Osteoblast (primary cell): ENCODE data around the gene VSIG2. TPM values are rescaled to one million over a fixed set of nuclear protein-coding genes. Genes with fewer than 3 reads are reported as not detected.

Source experiments
- DNase-seq: peaks from one replicate; pipeline ENCODE4 v3.0.0; 2011; ENCODE audit warnings: low spot score, mixed read lengths; ENCODE audit not compliant: insufficient read length; ENCODE audit errors: missing footprints
- H2AFZ ChIP-seq: 2 replicates; pipeline ENCODE4 v1.6.0; 2011; ENCODE audit warnings: mild to moderate bottlenecking, low read length
- H3K27ac ChIP-seq: 2 replicates; pipeline ENCODE4 v1.5.1; 2011; ENCODE audit warnings: mild to moderate bottlenecking, low read depth, low read length, moderate library complexity
- H3K27me3 ChIP-seq: 2 replicates; pipeline ENCODE4 v1.6.0; 2012; ENCODE audit warnings: mild to moderate bottlenecking, control low read depth, inconsistent platforms, low read length, moderate library complexity; ENCODE audit not compliant: insufficient read depth
- H3K36me3 ChIP-seq: 2 replicates; pipeline ENCODE4 v1.5.1; 2011; ENCODE audit warnings: mild to moderate bottlenecking, low read length, control low read depth, moderate library complexity; ENCODE audit not compliant: insufficient read depth
- H3K4me1 ChIP-seq: 2 replicates; pipeline ENCODE4 v1.5.1; 2011; ENCODE audit warnings: mild to moderate bottlenecking, low read length, control low read depth, moderate library complexity; ENCODE audit not compliant: insufficient read depth
- H3K4me2 ChIP-seq: 2 replicates; pipeline ENCODE4 v1.6.0; 2011; ENCODE audit warnings: mild to moderate bottlenecking, low read length; ENCODE audit not compliant: insufficient read depth
- H3K4me3 ChIP-seq: fragments of 200-600 bp; sonication (generic); 3 replicates; pipeline ENCODE4 v1.5.1; 2012; ENCODE audit warnings: mild to moderate bottlenecking, low read length, inconsistent platforms; ENCODE audit not compliant: insufficient read depth
- H3K79me2 ChIP-seq: 2 replicates; pipeline ENCODE4 v1.6.0; 2012; ENCODE audit warnings: mild to moderate bottlenecking, low read length, control low read depth, inconsistent platforms; ENCODE audit not compliant: insufficient read depth
- H3K9me3 ChIP-seq: 2 replicates; pipeline ENCODE4 v1.5.1; 2011; ENCODE audit warnings: low read depth, low read length, control low read depth
- H4K20me1 ChIP-seq: 2 replicates; pipeline ENCODE4 v1.6.0; 2012; ENCODE audit warnings: mild to moderate bottlenecking, low read length, control low read depth; ENCODE audit not compliant: insufficient read depth
- total RNA-seq: library from RNA; depleted of rRNA; stranded (reverse); fragments of >200 nt; gene quantifications from 2 replicates; pipeline ENCODE4 v1.2.3, GENCODE V29; 2012
- TF ChIP-seq, protein P1 (sequence below): IDR thresholded peaks from 2 replicates; pipeline ENCODE4 v1.5.1; 2011; ENCODE audit warnings: mild to moderate bottlenecking, low read depth, low read length, moderate library complexity; ENCODE audit errors: extremely low read depth

The VSIG2 gene
- total RNA-seq, 1 donor: not detected

- TF ChIP-seq, protein P1, sequence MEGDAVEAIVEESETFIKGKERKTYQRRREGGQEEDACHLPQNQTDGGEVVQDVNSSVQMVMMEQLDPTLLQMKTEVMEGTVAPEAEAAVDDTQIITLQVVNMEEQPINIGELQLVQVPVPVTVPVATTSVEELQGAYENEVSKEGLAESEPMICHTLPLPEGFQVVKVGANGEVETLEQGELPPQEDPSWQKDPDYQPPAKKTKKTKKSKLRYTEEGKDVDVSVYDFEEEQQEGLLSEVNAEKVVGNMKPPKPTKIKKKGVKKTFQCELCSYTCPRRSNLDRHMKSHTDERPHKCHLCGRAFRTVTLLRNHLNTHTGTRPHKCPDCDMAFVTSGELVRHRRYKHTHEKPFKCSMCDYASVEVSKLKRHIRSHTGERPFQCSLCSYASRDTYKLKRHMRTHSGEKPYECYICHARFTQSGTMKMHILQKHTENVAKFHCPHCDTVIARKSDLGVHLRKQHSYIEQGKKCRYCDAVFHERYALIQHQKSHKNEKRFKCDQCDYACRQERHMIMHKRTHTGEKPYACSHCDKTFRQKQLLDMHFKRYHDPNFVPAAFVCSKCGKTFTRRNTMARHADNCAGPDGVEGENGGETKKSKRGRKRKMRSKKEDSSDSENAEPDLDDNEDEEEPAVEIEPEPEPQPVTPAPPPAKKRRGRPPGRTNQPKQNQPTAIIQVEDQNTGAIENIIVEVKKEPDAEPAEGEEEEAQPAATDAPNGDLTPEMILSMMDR: no peak
- Histone ChIP-seq H3K27ac (no peak overlapping the region), H3K9me3 (no peaks in the 10 kb centered on the region), H4K20me1 (no peaks in the 10 kb centered on the region), H3K36me3 (no peaks in the 10 kb centered on the region), H3K4me1 (no peaks in the 10 kb centered on the region), H3K79me2 (no peaks in the 10 kb centered on the region), H2AFZ (no peak overlapping the region), H3K27me3 (peaks cover 6% of the 10 kb centered on the region), H3K4me2 (no peak overlapping the region), H3K4me3 (no peak overlapping the region)
- DNase-seq: no peak
These were observed 44.2 kb downstream of the VSIG2 start for GRCh38 chr11:124707829-124708228.

DNA sequence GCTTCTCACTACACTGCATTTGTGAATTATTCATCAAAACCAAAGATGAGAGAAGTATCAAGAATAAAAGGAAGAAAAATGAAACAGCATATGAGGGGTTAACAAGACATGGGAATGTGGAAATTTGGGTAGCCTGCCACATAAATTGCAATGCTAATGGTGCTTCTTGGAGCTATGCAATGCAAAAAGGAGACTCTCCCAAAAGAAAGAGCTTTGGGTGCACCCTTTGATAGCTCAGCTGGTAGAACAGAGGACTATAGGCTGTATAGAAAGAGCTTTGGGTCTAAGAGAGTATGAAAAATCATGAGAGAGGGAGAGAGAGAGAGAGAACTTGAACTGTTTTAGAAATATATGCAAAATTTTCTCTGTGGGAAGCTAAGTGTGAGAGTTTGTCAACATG lies 52.0 kb downstream of the VSIG2 start:
- H3K27me3 ChIP-seq: no peaks in the 10 kb centered on the region
- no peaks in the 10 kb centered on the region for H3K36me3 ChIP-seq
- no peak overlapping the region for H2AFZ ChIP-seq
- no peak overlapping the region for H3K27ac ChIP-seq
- TF ChIP-seq, protein P1: no peak
- H3K4me3 ChIP-seq: no peak overlapping the region
- H3K9me3 ChIP-seq: no peaks in the 10 kb centered on the region
- H3K4me2 ChIP-seq: no peak overlapping the region
- H3K79me2 ChIP-seq: no peaks in the 10 kb centered on the region
- H3K4me1 ChIP-seq: no peaks in the 10 kb centered on the region
- DNase-seq: no peak
- no peaks in the 10 kb centered on the region for H4K20me1 ChIP-seq

DNA sequence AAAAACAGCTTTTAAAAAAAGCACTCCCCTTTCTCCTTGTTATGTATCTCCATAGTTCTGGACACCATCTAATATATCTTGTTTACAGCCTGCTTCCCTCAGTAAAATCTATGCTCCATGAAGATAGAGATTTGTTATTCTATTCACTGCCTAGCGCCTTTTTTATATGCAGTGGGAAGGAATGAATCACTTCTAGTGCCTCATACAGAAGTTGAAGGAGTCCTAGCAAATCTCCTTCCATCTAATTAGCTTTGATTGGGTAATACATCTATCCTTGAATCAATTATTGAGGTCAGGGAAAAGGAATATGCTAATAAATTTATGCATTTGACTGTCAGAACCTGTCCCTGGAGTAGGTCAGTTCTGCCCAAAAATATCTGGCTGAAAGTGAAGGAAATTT lies 52.5 kb downstream of the VSIG2 start:
- no peaks in the 10 kb centered on the region for H3K9me3 ChIP-seq
- H3K27ac ChIP-seq: no peak overlapping the region
- no peaks in the 10 kb centered on the region for H3K4me1 ChIP-seq
- no peaks in the 10 kb centered on the region for H3K27me3 ChIP-seq
- TF ChIP-seq, protein P1: no peak
- H3K36me3 ChIP-seq: no peaks in the 10 kb centered on the region
- no peak for DNase-seq
- H3K79me2 ChIP-seq: no peaks in the 10 kb centered on the region
- H3K4me3 ChIP-seq: no peak overlapping the region
- no peak overlapping the region for H3K4me2 ChIP-seq
- H4K20me1 ChIP-seq: no peaks in the 10 kb centered on the region
- no peak overlapping the region for H2AFZ ChIP-seq

Other genes with a start within 250 kb of the VSIG2 start
- gene OR8B12, start 208.6 kb downstream of the VSIG2 start, total RNA-seq: not detected in 2 replicates
- not detected in 2 replicates for gene OR8A1, start 182.3 kb downstream of the VSIG2 start, total RNA-seq
- not detected in 2 replicates for gene PANX3, start 140.8 kb downstream of the VSIG2 start, total RNA-seq
- gene TBRG1, start 129.4 kb downstream of the VSIG2 start, total RNA-seq: 37.7 and 40.2 TPM in 2 replicates
- gene SIAE, start 78.5 kb downstream of the VSIG2 start, total RNA-seq: 10.5 and 11.5 TPM in 2 replicates
- 8.0 and 8.8 TPM in 2 replicates for gene SPA17, start 78.4 kb downstream of the VSIG2 start, total RNA-seq
- under 0.01 TPM in 1 of 2 replicates, not detected in the other for gene NRGN, start 12.3 kb downstream of the VSIG2 start, total RNA-seq
- under 0.01 and 0.29 TPM in 2 replicates for gene ESAM, start 10.0 kb upstream of the VSIG2 start, total RNA-seq
- gene MSANTD2, start 48.2 kb upstream of the VSIG2 start, total RNA-seq: 10.6 and 10.9 TPM in 2 replicates
- gene ROBO3, start 113.2 kb upstream of the VSIG2 start, total RNA-seq: 12.7 and 18.1 TPM in 2 replicates
- gene ROBO4, start 145.6 kb upstream of the VSIG2 start, total RNA-seq: 0.36 and 0.59 TPM in 2 replicates
- under 0.01 TPM in 1 of 2 replicates, not detected in the other for gene HEPN1, start 167.0 kb upstream of the VSIG2 start, total RNA-seq
- gene HEPACAM, start 183.8 kb upstream of the VSIG2 start, total RNA-seq: under 0.01 TPM in 1 of 2 replicates, not detected in the other
- gene CCDC15, start 201.9 kb upstream of the VSIG2 start, total RNA-seq: 2.1 and 2.2 TPM in 2 replicates